HepG2 (cell line): Measurements from ENCODE around the gene ICAM2. TPM values are rescaled to one million over a fixed set of nuclear protein-coding genes. Genes with fewer than 3 reads are reported as not detected.
A peak's percentile ranks its signal among the peaks of the same experiment; 100 is the strongest.

Experiments used
- ARNT ChIP-seq: fragments of 450-650 bp; IDR thresholded peaks from 2 replicates; pipeline ENCODE4 v1.6.1; 2017
- ARNT2 ChIP-seq: sonication (generic); formaldehyde crosslinking; IDR thresholded peaks from 2 replicates; pipeline ENCODE4 v1.8.0; 2022; ENCODE audit warnings: mild to moderate bottlenecking, low read depth, missing genetic modification reagents, moderate library complexity
- DDIT3 ChIP-seq: sonication (generic); formaldehyde crosslinking; IDR thresholded peaks from 2 replicates; pipeline ENCODE4 v1.4.0; 2020; ENCODE audit warnings: mild to moderate bottlenecking, missing genetic modification reagents
- FOSL1 ChIP-seq: sonication (generic); formaldehyde crosslinking; IDR thresholded peaks from 2 replicates; pipeline ENCODE4 v1.9.0; 2021; ENCODE audit warnings: missing genetic modification reagents, borderline replicate concordance
- KLF6 ChIP-seq: IDR thresholded peaks from 2 replicates; pipeline ENCODE4 v1.8.0; 2016; ENCODE audit warnings: missing biosample characterization, missing genetic modification reagents
- MEF2D ChIP-seq: sonication (generic); formaldehyde crosslinking; IDR thresholded peaks from 2 replicates; pipeline ENCODE4 v1.5.1; 2020; ENCODE audit warnings: mild to moderate bottlenecking, missing genetic modification reagents
- NBN ChIP-seq: fragments of 450-650 bp; conservative IDR thresholded peaks from 2 replicates; pipeline ENCODE4 v1.6.1; 2017
- NKX3-1 ChIP-seq: sonication (generic); formaldehyde crosslinking; IDR thresholded peaks from 2 replicates; pipeline ENCODE4 v1.5.0; 2020; ENCODE audit warnings: missing genetic modification reagents
- POLR2AphosphoS5 ChIP-seq: IDR thresholded peaks from 2 replicates; pipeline ENCODE4 v1.6.1; 2012; ENCODE audit warnings: low read depth, low read length
- PRMT3 ChIP-seq: sonication (generic); formaldehyde crosslinking; IDR thresholded peaks from 2 replicates; pipeline ENCODE4 v1.8.1; 2022; ENCODE audit warnings: low read depth, mild to moderate bottlenecking, moderate library complexity, missing genetic modification reagents, borderline replicate concordance
- RARA ChIP-seq: IDR thresholded peaks from 2 replicates; pipeline ENCODE4 v1.6.1; 2016; ENCODE audit warnings: missing genetic modification reagents, missing compliant biosample characterization
- SIN3A ChIP-seq: IDR thresholded peaks from 2 replicates; pipeline ENCODE4 v1.6.1; 2011; ENCODE audit warnings: low read depth, mild to moderate bottlenecking, control low read depth, low read length, borderline replicate concordance
- SMARCE1 ChIP-seq: fragments of 450-650 bp; IDR thresholded peaks from 2 replicates; pipeline ENCODE4 v1.6.1; 2017; ENCODE audit warnings: borderline replicate concordance
- SMC3 ChIP-seq: IDR thresholded peaks from 2 replicates; pipeline ENCODE4 v1.6.1; 2011; ENCODE audit warnings: low read length, improper control_type of control experiment
- SOX5 ChIP-seq: IDR thresholded peaks from 2 replicates; pipeline ENCODE4 v1.6.1; 2016; ENCODE audit warnings: borderline replicate concordance
- TCF7L2 ChIP-seq: IDR thresholded peaks from 2 replicates; pipeline ENCODE4 v1.6.1; 2011; ENCODE audit warnings: mild to moderate bottlenecking, low read depth, low read length, moderate library complexity
- ZGPAT ChIP-seq: IDR thresholded peaks from 2 replicates; pipeline ENCODE4 v1.6.1; 2016; ENCODE audit warnings: mild to moderate bottlenecking
- ZNF205 ChIP-seq: IDR thresholded peaks from 2 replicates; pipeline ENCODE4 v1.6.1; 2018; ENCODE audit warnings: missing biosample characterization, missing genetic modification reagents
- ZNF232 ChIP-seq: sonication (generic); formaldehyde crosslinking; IDR thresholded peaks from 2 replicates; pipeline ENCODE4 v1.4.0; 2020; ENCODE audit warnings: missing genetic modification reagents, borderline replicate concordance
- ZNF441 ChIP-seq: sonication (generic); formaldehyde crosslinking; IDR thresholded peaks from 2 replicates; pipeline ENCODE4 v1.7.0; 2021; ENCODE audit warnings: missing genetic modification reagents, borderline replicate concordance
- ZNF510 ChIP-seq: sonication (generic); formaldehyde crosslinking; IDR thresholded peaks from 2 replicates; pipeline ENCODE4 v1.4.0; 2020; ENCODE audit warnings: low read depth, mild to moderate bottlenecking, missing genetic modification reagents
- ZNF790 ChIP-seq: sonication (generic); formaldehyde crosslinking; IDR thresholded peaks from 2 replicates; pipeline ENCODE4 v1.8.0; 2022; ENCODE audit warnings: missing genetic modification reagents, mild to moderate bottlenecking, borderline replicate concordance
- polyA plus RNA-seq, 8 experiments: library from polyadenylated mRNA; depleted of rRNA in 3 of 8; stranded (reverse) in 7 of 8; unstranded in 1 of 8; fragments of >200 nt; fragmentation: Illumina TruSeq in 4 of 8; extraction: Trizol in 4 of 8; gene quantifications; 2 replicates each; pipeline versions ENCODE4 v1.2.1 to v1.2.3, GENCODE V29; 2011 to 2016; ENCODE audit warnings: low read depth in 4 of 8, missing spikeins in 1 of 8, mixed read lengths in 1 of 8; ENCODE audit not compliant: insufficient read depth in 1 of 8
- total RNA-seq, 5 experiments: library from RNA; depleted of rRNA; stranded (reverse); fragments of >200 nt; fragmentation: Illumina TruSeq; extraction: Trizol; gene quantifications; 2 replicates each; pipeline ENCODE4 v1.2.3, GENCODE V29; 2016; ENCODE audit warnings: low read depth in 1 of 5
- TF ChIP-seq, protein P1 (sequence below): sonication (generic); formaldehyde crosslinking; IDR thresholded peaks from 2 replicates; pipeline ENCODE4 v1.5.0; 2020; ENCODE audit warnings: mild to moderate bottlenecking, missing genetic modification reagents, borderline replicate concordance

The ICAM2 gene
- total and polyA plus RNA-seq, 2 of the 13 experiments (the other 11 are each of a cell fraction or from before 2014, with no cell fraction given) = 10.9 to 20.8 TPM

GRCh38 chr17:64007838-64008282 lies 12.6 kb downstream of the ICAM2 start (continued):
- no peak for TF ChIP-seq ZGPAT
- no peak for TF ChIP-seq ZNF790 (CRISPR knock-in tag)
- TF ChIP-seq ZNF205 (CRISPR knock-in tag) = no peak
- no peak for TF ChIP-seq PRMT3 (CRISPR knock-in tag)
- TF ChIP-seq ZNF510 (CRISPR knock-in tag) = no peak
- TF ChIP-seq KLF6 (CRISPR knock-in tag) = no peak
- TF ChIP-seq, protein P1, sequence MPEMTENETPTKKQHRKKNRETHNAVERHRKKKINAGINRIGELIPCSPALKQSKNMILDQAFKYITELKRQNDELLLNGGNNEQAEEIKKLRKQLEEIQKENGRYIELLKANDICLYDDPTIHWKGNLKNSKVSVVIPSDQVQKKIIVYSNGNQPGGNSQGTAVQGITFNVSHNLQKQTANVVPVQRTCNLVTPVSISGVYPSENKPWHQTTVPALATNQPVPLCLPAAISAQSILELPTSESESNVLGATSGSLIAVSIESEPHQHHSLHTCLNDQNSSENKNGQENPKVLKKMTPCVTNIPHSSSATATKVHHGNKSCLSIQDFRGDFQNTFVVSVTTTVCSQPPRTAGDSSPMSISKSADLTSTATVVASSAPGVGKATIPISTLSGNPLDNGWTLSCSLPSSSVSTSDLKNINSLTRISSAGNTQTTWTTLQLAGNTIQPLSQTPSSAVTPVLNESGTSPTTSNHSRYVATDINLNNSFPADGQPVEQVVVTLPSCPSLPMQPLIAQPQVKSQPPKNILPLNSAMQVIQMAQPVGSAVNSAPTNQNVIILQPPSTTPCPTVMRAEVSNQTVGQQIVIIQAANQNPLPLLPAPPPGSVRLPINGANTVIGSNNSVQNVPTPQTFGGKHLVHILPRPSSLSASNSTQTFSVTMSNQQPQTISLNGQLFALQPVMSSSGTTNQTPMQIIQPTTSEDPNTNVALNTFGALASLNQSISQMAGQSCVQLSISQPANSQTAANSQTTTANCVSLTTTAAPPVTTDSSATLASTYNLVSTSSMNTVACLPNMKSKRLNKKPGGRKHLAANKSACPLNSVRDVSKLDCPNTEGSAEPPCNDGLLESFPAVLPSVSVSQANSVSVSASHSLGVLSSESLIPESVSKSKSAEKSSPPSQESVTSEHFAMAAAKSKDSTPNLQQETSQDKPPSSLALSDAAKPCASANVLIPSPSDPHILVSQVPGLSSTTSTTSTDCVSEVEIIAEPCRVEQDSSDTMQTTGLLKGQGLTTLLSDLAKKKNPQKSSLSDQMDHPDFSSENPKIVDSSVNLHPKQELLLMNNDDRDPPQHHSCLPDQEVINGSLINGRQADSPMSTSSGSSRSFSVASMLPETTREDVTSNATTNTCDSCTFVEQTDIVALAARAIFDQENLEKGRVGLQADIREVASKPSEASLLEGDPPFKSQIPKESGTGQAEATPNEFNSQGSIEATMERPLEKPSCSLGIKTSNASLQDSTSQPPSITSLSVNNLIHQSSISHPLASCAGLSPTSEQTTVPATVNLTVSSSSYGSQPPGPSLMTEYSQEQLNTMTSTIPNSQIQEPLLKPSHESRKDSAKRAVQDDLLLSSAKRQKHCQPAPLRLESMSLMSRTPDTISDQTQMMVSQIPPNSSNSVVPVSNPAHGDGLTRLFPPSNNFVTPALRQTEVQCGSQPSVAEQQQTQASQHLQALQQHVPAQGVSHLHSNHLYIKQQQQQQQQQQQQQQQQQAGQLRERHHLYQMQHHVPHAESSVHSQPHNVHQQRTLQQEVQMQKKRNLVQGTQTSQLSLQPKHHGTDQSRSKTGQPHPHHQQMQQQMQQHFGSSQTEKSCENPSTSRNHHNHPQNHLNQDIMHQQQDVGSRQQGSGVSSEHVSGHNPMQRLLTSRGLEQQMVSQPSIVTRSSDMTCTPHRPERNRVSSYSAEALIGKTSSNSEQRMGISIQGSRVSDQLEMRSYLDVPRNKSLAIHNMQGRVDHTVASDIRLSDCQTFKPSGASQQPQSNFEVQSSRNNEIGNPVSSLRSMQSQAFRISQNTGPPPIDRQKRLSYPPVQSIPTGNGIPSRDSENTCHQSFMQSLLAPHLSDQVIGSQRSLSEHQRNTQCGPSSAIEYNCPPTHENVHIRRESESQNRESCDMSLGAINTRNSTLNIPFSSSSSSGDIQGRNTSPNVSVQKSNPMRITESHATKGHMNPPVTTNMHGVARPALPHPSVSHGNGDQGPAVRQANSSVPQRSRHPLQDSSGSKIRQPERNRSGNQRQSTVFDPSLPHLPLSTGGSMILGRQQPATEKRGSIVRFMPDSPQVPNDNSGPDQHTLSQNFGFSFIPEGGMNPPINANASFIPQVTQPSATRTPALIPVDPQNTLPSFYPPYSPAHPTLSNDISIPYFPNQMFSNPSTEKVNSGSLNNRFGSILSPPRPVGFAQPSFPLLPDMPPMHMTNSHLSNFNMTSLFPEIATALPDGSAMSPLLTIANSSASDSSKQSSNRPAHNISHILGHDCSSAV (CRISPR knock-in tag) = no peak
- no peak for TF ChIP-seq NKX3-1
- no peak for TF ChIP-seq ZNF232 (CRISPR knock-in tag)
- TF ChIP-seq MEF2D (CRISPR knock-in tag) = no peak
- no peak for TF ChIP-seq DDIT3 (CRISPR knock-in tag)
- no peak for TF ChIP-seq ZNF441 (CRISPR knock-in tag)
- TF ChIP-seq SMC3 = no peak
- TF ChIP-seq TCF7L2 = no peak
- no peak for TF ChIP-seq NBN
- TF ChIP-seq SOX5 (CRISPR knock-in tag) = peak; percentile 31; the same call in 1 of the 2 replicates
- TF ChIP-seq FOSL1 (CRISPR knock-in tag) = no peak
- no peak for TF ChIP-seq ARNT
- TF ChIP-seq SMARCE1 = no peak
- TF ChIP-seq ARNT2 (CRISPR knock-in tag) = no peak
- no peak for TF ChIP-seq POLR2AphosphoS5
- peak; percentile 76 for TF ChIP-seq RARA (CRISPR knock-in tag)
- no peak for TF ChIP-seq SIN3A
